Skin of body (tissue), 2 donors: ENCODE data around the gene PTGER3. TPM values are rescaled to one million over a fixed set of nuclear protein-coding genes. Genes with fewer than 3 reads are reported as not detected.
"Not testable (repeated sequence)": the region's sequence is repeated elsewhere in the genome, so short reads cannot be mapped to it uniquely, and the experiment has no call there.

Experiments used
- DNase-seq: peaks from one replicate; lab custom pipeline; 2025; lab: John Stamatoyannopoulos, UW
- total RNA-seq: library from RNA; depleted of rRNA; stranded (reverse); fragments of >200 nt; gene quantifications from one replicate; pipeline ENCODE4 v1.2.3, GENCODE V29; 2014

The PTGER3 gene
- total RNA-seq, 1 donor from 2014 or later = 18.2 TPM

DNA sequence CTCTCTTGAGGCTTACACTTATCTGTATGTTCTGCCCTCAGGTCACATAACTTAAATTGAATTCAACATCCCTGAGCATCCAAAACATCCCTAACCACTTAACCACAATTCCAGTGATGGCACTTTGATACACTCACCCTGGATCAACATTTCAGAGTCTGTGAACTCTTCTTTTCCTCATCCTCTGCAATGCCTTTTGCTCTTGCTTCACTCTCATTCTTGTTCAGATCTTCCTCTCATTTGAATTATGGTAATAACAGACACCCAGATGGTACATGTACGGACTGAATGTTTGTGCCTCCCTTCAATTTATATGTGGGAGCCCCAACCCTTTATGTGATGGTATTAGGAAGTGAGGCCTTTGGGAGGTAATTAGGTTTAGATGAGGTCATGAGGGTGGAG lies 33.4 kb downstream of the PTGER3 start:
- no peak for DNase-seq

DNA sequence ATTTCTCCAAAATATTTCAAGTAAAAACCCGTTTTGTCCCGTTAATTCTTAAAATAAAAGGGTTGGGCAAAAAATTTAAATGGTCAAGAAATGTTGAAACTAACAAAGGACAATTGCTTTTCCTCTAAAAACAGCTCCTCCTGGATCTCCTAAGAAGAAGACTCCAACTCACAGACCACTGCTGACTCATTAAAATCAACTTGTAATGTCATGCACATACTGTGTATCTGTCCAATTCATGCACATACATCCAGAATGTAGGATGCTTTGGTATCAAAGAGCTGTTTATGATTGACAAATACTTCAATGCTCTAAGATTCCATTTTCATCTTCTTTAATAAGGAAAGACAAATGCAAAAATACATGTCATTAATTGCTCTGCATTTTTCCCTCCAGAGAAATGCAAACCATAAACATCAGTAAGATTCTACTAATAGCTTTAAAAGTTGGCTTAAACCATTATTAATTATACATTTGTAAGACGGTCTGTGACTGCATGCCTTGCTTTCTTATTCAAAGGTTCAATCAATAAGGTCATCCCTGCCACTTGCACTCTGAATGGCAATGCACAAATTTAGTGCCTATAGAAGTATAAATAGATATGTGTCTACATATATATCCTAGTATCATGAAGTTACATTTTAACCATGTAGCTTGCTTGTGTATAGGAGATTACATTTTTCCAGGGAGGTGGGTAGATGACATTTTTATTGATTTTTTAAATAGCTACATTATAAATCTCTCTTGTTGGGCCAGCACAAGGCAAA lies 44.7 kb downstream of the PTGER3 start:
- no peak for DNase-seq

DNA sequence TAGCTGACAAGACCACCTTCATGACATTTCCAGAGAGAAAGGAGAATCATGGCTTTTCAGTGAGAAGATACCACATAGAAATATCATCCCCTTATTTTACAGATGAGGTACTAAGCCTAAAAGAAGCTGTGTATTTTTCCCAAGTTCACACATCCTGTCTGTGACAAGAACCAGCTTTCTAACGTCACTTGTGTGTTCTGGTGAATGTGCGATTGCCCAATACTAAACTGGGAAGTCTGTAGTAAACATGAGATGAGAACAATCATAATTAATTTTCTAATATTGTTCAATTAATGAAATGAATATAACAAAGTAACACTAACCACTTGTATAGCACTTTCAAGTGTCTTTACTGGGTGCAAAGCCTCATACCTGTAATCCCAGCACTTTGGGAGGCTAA lies 46.0 kb downstream of the PTGER3 start:
- DNase-seq = no peak

DNA sequence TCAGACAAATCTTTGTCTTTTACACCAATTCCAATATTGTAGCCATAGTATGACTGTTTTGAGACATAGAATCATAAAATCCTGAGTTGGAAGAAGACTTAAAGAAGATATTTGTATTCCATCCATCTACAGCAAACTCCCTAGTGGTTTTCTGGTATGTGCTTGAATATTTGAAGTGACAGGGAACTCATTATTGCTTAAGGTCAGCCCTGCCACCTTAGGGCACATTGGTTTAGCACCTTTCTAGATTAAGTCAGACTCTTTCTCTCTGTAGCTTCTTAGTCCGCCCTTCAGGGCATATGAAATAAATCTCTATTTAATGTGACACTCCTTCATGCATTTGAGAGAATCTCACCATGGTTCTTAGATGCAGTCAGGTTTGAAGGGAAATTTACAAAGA lies 49.8 kb downstream of the PTGER3 start:
- no peak for DNase-seq

DNA sequence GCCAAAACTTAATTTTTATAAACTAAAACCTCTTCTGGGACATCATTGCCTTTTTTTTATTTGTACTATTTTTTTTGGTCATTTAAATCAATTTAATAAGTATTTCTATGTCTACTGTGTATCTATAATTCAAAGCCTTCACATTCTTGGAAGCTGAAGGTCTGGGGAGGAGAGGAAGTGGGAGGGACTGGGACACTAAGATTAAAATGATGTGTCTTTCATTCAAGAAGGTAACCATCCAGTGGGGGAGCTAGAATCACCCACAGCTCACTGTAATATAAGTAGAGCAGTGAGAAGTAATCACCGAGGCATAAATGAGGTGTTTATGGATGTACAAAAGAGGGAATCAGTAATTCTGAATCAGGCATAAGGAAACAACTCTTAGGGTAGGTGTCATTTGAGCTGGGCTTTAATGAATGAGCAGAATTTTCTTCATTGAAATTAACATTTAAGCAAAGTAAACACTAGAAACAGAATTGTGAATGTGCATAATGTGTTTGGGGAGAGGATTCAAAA lies 52.8 kb downstream of the PTGER3 start:
- DNase-seq = no peak

DNA sequence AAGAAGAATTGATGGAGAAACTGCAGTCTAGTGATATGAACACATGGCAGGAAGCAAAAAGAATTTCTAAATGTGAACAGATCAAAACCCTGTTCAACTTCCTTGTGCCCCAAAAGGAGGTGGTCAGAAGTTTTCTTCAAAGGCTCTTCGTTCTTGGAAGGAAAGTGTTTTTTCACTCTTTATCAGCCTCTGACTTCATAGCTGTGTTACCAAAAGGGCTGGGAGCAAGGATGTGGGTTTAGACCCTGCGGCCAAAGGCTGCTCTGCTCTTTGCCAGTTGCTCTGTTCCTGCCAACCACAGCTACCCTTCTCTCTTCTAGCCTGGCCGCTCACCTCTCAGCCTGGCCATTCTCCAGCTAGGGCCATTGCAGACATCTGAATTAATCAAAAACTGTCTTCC lies 53.8 kb downstream of the PTGER3 start:
- no peak for DNase-seq

DNA sequence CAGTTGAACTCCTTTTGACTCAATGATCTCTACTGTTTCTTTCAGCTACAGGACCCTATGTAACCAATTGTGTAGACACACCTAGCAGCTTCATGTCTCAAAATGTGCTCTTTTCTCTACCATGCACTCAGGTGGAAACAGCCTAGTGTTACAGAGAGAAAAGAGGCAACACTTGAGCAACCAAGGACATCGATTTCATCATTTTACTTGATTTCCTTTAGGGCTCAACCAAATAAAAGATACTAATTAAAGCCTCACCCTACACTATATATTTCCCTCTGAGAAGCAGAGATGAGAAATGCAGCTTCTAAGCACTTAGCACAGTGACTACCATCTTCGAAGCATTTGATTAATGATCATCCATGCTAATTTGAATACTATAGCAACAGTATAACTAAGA lies 55.1 kb downstream of the PTGER3 start:
- no peak for DNase-seq

DNA sequence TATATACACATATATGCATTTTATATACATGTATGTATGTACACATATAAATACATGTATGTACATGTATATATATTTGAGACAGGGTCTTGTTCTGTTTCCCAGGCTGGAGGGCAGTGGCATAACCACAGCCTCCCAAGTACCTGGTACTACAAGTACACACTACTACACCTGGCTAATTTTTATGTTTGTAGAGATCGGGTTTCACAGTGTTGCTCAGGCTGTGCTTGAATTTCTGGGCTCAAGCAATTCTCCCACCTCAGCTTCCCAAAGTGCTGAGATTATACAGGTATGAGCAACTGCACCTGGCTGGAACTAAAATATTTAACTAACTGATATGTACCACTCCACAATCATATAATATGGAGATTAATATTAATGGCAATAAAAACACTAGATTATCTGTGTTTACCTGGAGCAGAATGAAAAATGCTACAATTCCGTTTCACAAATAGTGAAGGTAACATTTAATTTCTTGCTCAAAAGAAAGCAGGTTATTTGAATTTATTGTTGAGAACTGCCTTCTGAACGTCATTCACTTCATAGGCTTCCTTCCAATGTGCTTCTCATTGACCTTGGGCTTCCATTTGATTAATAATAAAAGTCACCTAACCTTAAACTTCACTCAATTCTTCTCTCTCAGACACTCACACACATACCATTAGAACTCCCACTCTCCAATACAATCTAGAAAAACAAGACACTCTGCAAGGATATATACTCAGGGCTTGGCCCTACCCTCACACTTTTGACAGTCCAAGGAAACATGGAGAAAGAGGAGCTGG lies 57.0 kb downstream of the PTGER3 start:
- no peak for DNase-seq

DNA sequence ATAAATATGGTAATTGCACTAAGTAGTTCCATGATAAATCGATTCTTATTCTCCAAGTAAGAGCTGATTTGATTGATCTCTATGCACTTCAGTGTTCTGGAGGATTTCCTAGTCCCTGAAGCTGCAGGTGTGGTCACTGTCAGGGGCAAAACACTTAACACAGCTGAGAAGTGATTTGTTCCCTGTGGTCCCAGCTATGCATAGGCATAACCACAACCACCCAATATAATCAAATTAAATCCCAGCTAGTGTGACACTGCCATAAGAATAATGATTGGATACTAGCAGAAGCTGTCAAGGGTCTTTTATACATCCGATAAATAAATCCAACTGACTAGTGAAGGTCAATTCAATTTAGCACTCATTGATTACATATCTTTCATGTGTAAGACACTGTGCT lies 60.1 kb downstream of the PTGER3 start:
- no peak for DNase-seq

DNA sequence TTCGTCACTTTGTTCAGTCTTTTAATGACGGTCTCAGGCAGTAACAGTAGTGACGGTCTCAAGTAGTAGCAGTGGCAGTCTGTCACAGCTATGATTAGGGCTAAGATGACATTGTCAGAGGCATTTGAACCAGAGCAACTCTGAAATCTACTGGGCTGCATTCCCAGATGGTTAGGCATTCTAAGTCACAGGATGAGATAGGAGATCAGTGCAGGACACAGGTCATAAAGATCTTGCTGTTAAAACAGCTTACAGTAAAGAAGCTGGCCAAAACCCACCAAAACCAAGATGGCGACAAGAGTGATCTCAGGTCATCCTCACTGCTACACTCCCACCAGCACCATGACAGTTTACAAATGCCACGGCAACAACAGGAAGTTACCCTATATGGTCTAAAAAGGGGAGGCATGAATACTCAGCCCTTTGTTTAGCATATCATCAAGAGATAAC lies 61.8 kb downstream of the PTGER3 start:
- DNase-seq = not testable (repeated sequence)

DNA sequence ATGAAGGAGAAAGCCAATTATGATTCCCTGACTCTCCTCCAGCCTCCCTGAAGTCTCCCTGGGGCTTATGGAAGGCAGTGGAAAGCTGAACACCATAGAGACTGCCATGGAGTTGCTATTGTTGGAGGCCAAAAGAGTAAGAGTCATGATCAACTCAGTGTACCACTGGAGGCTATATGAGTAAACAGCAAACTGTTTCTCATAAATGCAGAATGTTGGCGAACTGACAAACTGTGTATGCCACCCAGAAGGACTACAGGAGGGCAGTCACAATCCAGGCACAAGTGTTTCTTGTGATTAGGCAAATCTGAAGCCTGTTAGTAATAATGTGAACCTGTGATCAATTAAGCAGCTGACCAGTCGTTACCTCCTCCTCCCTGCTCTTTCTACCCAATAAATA lies 62.3 kb downstream of the PTGER3 start:
- not testable (repeated sequence) for DNase-seq

DNA sequence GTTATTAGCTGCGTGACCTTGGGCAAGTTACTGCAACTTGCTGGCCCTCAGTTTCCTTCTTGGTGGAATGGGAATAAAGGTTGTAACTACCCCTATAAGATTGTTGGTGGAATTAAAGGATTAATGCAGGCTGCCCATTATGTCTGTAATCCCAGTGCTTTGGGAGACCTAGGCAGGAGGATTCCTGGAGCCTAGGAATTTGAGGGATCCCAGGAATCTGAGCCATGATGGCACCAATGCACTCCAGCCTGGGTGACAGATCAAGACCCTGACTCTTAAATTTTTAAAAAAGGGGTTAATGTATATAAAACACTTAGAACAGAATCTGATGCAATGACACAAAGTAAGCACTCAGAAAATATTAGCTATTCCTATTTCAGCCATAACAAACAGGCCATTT lies 67.3 kb downstream of the PTGER3 start:
- no peak for DNase-seq

DNA sequence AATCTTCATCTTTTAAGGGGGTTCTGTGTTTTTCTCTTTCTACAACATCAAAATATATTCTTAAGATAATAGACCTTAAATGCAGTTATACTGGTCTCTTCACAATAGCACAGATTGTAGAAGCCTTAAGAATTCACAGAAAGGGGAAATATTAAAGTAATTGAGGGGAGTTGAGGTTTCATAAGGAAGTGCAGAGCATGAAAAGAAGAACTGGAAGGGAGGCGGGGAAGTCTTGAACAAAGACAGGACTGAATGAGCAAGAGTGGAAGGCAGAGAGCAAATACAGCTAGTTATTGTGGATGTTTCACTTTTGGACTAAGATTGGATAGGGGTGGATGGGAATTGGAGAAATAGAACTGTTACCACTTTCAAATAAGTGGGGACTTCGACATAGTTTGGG lies 67.7 kb downstream of the PTGER3 start:
- no peak for DNase-seq

DNA sequence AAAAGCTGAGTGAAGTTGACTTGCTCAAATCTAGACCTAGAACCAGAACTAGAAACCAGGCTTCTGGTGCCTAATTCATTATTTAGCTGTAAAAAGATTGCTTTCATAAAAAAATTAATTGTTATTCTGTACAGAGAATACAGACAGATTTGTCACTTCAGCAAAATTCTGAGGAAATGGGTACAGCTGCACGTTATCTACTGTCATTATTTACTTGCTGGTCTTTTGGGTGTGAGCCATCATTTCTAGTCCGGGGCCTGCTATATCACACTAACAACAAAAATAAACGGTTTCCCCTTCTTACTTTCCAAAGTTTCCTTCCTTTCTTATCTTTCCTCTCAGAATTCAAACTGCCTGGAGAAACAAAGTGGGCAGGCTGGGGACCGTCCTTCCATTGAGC lies 68.3 kb downstream of the PTGER3 start:
- no peak for DNase-seq

DNA sequence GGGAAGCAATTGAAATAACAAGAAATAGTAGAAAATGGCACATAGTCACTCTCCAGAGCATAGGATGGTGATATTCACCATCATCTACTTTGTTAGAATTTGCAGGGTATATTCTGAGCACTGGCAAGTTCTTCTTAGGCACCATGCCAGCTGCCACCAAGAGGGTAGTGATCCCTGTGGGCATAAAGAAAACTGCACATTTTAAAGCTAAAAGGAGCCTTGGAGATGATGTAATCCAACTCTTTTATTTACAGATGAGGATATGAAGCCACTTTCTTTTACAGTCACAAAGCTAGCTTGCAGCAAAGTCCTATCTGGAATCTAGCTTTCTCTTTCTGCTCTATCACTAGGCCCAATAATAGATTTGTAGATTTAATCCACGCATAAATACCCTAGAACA lies 69.0 kb downstream of the PTGER3 start:
- DNase-seq = no peak

DNA sequence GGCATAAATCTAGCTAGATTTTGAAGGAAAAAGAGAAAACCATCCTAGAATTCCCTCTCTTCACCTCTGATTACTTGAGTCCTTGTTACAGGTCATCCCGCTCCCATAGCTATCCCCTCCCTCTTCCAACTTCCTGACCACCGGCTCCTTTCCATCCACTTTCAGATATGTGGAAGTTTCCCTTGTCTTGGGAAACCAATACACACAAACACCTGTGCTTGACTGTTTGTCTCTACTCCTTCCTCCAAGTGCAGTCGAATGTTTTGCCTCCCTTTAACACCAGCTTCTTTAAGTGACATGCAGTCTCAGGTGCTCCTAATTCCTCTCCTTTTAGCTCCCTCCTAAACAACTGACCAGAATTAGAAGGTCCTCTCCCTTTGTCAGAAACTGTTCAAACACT lies 70.0 kb downstream of the PTGER3 start:
- no peak for DNase-seq

DNA sequence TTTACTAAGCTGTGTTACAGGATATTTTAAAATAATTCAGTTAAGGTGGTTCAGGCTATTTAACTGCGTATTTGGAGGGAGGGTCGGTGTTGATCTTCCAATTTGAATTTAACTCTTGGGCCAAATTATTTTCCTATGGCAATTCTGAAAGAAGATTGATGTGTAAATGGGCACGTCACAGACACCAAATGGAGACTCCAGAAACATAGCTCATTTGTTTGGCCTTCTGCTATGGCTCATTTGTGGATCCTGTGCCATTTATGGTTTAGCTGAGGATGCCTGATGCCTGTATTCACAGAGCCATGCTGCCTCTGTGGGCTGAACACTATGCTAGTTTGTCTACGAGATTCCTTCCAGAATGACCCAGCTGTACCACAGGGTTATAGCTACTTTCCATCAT lies 70.6 kb downstream of the PTGER3 start:
- no peak for DNase-seq

DNA sequence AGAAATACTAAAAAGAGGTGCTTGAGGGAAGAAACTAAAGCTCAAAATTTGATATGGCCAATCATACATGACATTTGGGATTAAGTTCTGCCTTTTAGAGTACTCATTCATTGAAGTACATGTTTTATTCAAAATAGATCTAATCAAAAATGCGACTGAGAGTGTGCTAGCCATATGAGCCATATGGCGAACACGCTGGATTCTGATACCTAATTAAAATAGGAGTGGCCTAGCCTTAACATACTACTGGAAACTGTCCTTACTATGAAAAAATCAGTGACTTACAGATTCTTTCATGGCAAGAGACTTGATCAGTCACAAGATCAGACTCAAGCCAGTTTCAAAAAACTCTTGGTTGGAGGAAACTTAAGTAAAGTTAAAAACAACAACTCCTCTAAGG lies 73.9 kb downstream of the PTGER3 start:
- no peak for DNase-seq

DNA sequence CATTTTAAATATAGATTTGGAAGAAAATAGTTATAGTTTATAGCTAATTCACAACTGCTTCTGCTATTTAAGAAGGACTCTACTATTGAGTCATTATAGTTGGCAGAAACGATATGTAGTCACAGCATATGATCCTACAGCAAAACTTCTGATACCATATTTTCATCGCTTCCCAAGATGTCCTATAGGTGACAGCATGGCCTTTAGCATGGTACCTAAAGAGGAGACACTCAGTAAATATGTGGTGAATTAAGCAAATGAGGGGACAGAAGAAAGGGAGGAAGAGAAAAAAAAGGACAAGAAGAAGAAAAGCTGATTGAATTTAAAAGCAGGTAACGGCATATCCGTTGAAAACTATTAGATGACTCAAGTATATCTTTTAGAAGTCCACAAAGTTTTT lies 77.2 kb downstream of the PTGER3 start:
- no peak for DNase-seq

DNA sequence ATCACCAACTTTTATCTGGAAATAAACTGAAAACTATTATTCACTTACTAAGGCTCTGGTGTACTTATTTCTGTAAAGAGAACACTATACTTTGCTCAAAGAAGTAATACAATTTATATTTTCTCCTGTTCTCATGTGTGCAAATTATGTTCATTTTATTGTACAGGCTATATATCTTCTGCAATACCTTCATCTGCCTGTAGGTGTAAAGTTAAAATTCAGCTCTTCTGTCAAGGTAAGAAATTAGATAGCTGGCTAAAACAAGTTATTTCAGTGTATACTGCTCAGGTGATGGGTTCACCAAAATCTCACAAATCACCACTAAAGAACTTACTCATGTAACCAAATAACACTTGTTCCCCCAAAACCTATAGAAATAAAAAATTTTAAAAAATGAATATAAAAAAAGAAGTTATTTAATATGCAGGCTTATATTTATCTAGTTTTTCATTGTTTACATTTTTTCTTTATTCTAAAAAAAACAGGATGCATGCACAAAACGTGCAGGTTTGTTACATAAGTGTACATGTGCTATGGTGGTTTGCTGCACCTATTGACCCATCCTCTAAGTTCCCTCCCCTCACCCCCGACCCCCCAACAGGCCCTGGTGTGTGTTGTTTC lies 81.5 kb downstream of the PTGER3 start:
- DNase-seq = no peak

DNA sequence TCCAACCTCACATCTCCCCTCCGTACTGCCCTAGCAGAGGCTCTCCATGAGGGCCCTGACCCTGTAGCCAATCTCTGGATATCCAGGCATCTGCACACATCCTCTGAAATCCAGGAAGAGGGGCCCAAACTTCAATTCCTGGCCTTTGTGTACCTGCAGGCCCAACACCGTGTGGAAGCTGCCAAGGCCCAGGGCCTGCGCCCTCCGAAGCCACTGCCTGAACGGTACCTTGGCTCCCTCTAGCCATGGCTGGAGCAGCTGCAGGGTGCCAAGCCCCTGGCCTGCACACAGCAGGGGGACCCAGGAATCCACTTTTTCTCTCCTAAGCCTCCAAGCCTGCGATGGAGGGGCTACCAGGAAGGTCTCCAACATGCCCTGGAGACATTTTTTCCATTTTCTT lies 84.2 kb downstream of the PTGER3 start:
- no peak for DNase-seq

DNA sequence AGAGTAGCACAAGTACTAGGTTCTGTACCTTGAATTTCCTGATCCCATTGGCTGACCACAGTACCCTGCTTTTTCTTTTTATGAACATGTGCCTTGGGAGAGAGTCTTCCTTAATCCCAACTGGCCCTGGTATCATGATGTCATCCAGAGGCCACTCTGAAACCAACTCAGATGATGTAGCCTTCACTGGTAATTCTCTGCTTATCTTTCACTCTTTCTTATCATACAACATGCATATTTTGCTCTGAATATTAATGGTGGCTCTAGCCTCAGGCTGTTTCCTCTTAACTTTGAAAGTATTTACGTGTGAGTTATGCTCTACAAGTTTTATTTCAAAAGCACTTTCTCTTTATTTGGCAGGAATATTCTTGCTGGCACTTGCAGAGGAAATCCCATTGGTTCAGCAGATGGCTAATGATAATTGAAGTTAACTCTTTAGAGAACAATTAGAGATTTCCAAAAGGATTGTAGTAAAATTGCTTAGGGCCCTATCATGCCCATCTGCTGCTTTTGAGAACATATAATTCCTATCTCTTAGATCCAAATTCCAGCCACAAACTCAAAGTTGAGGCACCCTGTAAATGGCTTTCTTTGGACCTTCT lies 86.1 kb downstream of the PTGER3 start:
- DNase-seq = no peak
